T-helper 1 cell treated with Interleukin-12 subunit alpha and Interleukin-12 subunit beta and Interleukin-4 antibody, amounts not matched to agents 30 μg/mL and 1 μg/mL, for 36 hours (primary cell): Measurements from ENCODE around the gene MAPK8IP1.

Experiments used
- H3K27ac Mint-ChIP-seq: one replicate; pipeline ENCODE4 v1.8.0; 2021; ENCODE audit warnings: mild to moderate bottlenecking, mixed read lengths
- H3K27me3 Mint-ChIP-seq: one replicate; pipeline ENCODE4 v1.8.0; 2021; ENCODE audit warnings: low read depth, mixed read lengths
- H3K36me3 Mint-ChIP-seq: one replicate; pipeline ENCODE4 v1.8.0; 2021; ENCODE audit warnings: low read depth, mixed read lengths
- H3K4me1 Mint-ChIP-seq: one replicate; pipeline ENCODE4 v1.8.0; 2021; ENCODE audit warnings: low read depth, mixed read lengths
- H3K4me3 Mint-ChIP-seq: one replicate; pipeline ENCODE4 v1.8.0; 2021; ENCODE audit warnings: mild to moderate bottlenecking, moderate library complexity, mixed read lengths
- H3K9me3 Mint-ChIP-seq: one replicate; pipeline ENCODE4 v1.8.0; 2021; ENCODE audit warnings: mixed read lengths

The MAPK8IP1 gene

DNA sequence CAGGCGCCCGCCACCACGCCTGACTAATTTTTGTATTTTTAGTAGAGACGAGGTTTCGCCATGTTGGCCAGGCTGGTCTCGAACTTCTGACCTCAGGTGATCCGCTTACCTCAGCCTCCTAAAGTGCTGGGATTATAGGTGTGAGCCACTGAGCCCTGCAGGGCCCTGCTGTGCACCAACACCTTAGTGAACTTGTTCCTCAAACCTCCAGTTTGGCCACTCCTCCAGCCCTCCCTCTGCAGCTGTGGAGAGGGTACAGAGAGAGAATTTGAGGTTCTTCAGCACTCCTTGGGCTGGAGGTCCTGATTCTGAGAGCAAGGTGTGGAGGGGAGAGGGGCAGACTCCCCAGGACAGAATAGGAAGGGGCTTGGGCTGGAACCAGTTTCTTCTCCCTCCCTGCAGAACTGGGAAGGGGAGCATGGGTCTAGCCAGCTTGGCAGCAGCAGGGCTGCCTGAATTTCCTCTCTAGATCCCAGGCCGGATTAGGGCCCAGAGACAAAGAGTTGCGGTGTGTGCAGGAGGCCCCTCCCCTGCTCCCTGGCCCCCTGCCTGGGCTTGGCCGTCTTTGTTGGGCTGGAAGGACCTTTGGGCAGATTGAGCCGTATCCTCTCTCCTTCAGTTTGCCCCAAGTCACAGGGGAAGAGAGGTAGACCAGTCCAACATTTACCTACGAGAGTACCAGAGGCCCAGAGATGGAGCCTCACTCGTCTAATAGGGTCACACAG is 34.5 kb downstream of the MAPK8IP1 start:
- Mint-ChIP-seq H3K36me3 (peaks cover 7% of the 10 kb centered on the region), H3K27ac (no peak overlapping the region), H3K4me3 (peak overlapping the region; percentile 86), H3K9me3 (no peaks in the 10 kb centered on the region), H3K4me1 (peaks cover 17% of the 10 kb centered on the region), H3K27me3 (peaks cover 29% of the 10 kb centered on the region)

DNA sequence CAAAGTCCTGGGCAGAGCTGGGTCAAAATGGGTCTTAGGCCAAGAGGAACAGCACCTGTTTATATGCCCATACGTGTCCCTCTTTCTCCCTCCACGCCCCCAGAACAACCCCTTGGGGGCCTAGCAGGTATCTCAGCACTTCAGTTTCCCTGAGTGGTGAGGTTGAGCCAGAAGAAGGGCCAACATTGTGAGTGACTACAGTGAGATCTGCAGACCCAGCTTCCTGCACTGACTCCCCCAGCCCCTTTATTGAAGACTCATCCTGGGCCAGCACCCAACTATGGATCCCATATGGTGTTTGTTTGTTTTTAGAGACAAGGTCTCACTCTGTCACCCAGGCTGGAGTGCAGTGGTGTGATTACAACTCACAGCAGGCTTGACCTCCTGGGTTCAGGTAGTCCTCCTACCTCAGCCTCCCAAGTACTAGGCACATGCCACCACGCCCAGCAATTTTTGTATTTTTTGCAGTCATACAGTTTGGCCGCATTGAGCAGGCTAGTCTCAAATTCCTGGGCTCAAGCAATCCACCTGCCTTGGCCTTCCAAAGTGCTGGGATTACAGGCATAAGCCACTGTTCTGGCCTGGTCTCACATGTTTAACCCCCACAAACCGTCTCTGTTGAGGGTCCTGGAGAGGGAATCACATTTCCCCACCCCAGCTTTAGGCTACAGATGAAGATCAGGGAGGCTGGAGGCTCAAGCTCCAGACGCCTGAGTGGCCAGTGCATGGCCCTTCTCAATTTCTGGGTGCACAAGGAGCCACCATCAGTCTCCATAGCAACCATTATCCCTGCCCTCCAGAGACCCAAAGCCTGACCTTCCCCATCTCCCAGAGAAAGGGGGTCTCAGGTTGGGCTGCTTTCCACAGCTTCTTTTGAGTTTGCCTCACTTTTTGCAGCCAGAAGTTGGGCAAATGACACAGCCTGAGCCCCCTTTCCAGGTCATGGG is 35.4 kb downstream of the MAPK8IP1 start:
- Mint-ChIP-seq H3K9me3 (no peaks in the 10 kb centered on the region), H3K4me1 (peaks cover 17% of the 10 kb centered on the region), H3K4me3 (peak overlapping the region; percentile 58), H3K27ac (no peak overlapping the region), H3K27me3 (peaks cover 31% of the 10 kb centered on the region), H3K36me3 (peaks cover 7% of the 10 kb centered on the region)

DNA sequence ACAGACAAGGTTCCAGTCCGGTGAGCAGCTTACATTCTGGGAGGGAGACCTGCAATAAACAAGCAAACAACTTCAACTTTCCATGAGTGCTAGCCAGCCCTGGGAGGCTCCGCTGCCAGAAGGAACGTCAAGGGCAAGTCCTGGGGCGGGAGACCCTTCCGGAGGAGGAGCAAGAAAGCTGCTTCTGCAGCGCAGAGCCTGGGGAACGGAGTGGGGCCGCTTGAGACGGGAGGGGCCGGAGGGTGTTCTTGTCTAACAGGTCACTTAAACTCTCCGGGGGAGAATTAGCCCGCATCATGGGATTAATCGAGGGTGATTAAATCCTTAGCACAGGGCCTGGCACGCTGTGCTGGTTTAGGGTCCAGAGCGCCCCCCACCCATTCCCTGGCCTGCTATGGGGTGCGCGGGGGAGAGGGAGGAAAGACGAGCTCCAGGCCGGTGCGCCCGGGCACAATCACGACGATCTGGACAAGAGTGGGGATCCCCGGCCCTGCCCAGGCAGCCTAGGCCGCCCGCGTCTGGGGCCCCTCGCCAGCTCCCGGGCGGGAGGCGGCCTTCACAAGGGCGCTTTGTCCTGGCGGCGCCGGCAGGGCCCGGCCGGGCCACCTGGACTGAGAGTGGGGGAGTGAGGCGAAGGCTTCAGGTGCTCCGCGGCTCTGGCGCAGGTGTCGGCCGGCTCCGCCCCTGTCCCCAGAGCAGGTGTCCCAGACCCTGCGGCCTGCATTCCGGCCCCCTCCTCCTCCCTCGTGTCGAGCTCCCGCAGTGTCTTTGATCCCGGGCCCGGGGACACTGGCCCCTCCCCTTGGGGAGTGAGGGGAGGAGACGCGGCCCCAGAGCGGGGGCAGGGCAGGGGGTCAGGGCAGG is 36.3 kb downstream of the MAPK8IP1 start:
- H3K9me3 Mint-ChIP-seq, result no peaks in the 10 kb centered on the region
- H3K4me3 Mint-ChIP-seq, result peak overlapping the region; percentile 58
- H3K27ac Mint-ChIP-seq, result no peak overlapping the region
- H3K27me3 Mint-ChIP-seq, result peaks cover 31% of the 10 kb centered on the region
- peaks cover 3% of the 10 kb centered on the region for H3K36me3 Mint-ChIP-seq
- H3K4me1 Mint-ChIP-seq, result peaks cover 9% of the 10 kb centered on the region

DNA sequence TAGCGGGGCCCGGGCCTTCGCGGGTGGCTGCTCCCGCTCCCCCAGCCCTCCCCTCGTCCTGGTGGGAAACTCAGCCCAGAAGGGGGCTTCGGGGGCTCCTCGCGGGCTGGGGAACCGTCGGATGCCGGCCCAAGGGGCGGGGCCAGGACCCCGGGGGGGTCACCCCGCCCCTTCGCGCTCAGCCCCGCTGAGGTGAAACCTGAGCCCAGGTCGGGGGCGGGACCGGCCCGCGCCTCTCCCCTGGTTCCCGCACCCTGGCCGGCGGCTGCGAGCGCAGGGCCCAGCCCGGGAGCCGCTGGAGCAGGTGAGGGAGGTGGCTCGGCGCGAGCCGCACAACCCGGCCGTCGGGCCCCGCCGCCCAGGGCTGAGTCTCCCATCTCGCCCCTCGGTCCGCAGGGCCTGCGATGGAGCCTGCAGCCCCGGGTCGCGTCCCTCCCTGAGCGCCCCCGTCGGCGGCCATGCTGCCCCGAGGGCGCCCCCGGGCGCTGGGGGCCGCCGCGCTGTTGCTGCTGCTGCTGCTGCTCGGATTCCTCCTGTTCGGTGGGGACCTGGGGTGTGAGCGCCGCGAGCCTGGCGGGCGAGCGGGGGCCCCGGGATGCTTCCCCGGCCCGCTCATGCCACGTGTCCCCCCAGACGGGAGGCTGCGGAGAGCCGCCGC is 37.1 kb downstream of the MAPK8IP1 start, which contains the start of gene LARGE2:
LARGE2 (plus strand) TSS at position 232 of the 658 bp plus-strand sequence; CDS start at position 459, 227 bp downstream.
- Mint-ChIP-seq H3K27me3 (peaks cover 31% of the 10 kb centered on the region), H3K4me3 (peak within 1 kb of the TSS; percentile 58), H3K4me1 (peaks cover 7% of the 10 kb centered on the region)

DNA sequence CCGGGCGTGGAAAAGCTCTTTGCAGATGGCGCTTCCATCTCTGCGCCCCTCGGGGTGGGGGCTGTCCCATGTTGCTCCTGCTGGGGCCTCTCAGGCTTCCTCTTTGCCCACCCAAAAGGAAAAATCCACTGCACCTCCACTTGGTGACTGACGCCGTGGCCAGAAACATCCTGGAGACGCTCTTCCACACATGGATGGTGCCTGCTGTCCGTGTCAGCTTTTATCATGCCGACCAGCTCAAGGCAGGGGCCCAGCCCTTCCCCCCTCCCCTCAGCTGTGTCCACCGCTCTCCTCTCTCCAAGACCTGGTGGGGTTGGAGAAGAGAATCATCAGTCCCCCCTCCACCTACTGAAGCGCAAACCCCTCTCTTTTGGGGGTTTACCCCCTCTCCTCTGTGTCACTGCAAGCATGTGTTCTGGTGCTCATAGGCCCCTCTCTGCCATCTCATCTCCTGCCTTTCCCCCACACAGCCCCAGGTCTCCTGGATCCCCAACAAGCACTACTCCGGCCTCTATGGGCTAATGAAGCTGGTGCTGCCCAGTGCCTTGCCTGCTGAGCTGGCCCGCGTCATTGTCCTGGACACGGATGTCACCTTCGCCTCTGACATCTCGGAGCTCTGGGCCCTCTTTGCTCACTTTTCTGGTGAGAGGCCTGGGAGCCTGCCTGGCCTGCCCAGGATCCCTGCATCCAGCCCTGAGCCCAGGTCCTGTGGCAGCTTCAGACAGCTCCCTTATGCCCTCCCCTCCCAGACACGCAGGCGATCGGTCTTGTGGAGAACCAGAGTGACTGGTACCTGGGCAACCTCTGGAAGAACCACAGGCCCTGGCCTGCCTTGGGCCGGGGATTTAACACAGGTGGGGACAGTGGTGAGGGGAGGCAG is 38.8 kb downstream of the MAPK8IP1 start:
- Mint-ChIP-seq H3K4me3 (peak overlapping the region; percentile 42), H3K9me3 (no peaks in the 10 kb centered on the region), H3K27me3 (peaks cover 31% of the 10 kb centered on the region), H3K27ac (peak overlapping the region; percentile 11), H3K36me3 (peaks cover 3% of the 10 kb centered on the region), H3K4me1 (peaks cover 6% of the 10 kb centered on the region)

More for the DNA sequence above, 37.1 kb downstream of the MAPK8IP1 start, which contains the start of gene LARGE2:
- Mint-ChIP-seq H3K27ac (no peak within 1 kb of the TSS), H3K36me3 (peaks cover 3% of the 10 kb centered on the region), H3K9me3 (no peaks in the 10 kb centered on the region)

DNA sequence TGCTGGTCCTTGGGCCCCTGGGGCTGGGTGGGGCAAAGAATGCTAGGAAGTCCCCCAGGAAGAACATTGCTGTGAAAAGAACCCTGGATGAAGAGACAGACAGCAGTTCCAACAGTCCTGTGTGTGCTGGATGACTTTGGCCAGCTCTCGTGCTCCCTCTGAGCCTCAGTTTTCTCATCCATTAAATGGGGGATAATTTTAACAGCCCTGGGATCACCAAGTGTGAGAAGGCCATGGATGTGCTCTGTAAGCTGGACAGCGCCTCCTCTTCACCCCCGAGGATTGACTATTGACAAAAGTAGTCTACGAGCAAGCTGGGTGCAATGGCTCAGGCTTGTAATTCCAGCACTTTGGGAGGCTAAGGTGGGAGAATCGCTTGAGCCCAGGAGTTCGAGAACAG is 39.5 kb downstream of the MAPK8IP1 start:
- no peak overlapping the region for H3K4me3 Mint-ChIP-seq
- H3K27me3 Mint-ChIP-seq, result peaks cover 31% of the 10 kb centered on the region
- H3K4me1 Mint-ChIP-seq, result peaks cover 9% of the 10 kb centered on the region
- H3K27ac Mint-ChIP-seq, result no peak overlapping the region
- peaks cover 3% of the 10 kb centered on the region for H3K36me3 Mint-ChIP-seq
- no peaks in the 10 kb centered on the region for H3K9me3 Mint-ChIP-seq

DNA sequence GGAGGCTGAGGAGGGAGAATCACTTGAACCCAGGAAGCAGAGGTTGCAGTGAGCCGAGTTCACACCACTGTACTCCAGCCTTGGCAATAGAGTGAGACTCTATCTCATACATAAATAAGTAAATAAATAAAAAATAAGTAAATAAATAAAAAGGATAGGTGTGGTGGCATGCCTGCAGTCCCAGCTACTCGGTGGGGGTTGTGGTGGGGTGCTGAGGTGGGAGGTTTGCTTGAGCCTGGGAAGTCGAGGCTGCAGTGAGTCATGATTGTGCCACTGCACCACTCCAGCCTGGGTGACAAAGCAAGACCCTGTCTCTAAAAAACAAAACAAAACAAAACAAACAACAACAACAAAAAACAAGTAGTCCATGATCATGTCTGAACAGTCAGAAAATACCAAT is 40.1 kb downstream of the MAPK8IP1 start:
- H3K4me1 Mint-ChIP-seq, result peaks cover 16% of the 10 kb centered on the region
- no peak overlapping the region for H3K4me3 Mint-ChIP-seq
- peaks cover 31% of the 10 kb centered on the region for H3K27me3 Mint-ChIP-seq
- no peak overlapping the region for H3K27ac Mint-ChIP-seq
- peaks cover 6% of the 10 kb centered on the region for H3K36me3 Mint-ChIP-seq
- H3K9me3 Mint-ChIP-seq, result no peaks in the 10 kb centered on the region

DNA sequence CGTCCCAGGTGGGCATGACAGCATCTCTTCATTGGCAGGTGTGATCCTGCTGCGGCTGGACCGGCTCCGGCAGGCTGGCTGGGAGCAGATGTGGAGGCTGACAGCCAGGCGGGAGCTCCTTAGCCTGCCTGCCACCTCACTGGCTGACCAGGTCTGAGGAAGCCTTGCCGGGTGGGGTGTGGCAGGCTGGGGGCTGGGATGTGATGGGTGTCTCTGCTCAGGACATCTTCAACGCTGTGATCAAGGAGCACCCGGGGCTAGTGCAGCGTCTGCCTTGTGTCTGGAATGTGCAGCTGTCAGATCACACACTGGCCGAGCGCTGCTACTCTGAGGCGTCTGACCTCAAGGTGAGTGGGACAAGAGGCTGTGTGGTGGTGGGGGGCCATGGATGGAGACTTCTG is 40.5 kb downstream of the MAPK8IP1 start:
- Mint-ChIP-seq H3K36me3 (peaks cover 6% of the 10 kb centered on the region), H3K4me1 (peaks cover 17% of the 10 kb centered on the region), H3K27ac (no peak overlapping the region), H3K4me3 (no peak overlapping the region), H3K9me3 (no peaks in the 10 kb centered on the region), H3K27me3 (peaks cover 27% of the 10 kb centered on the region)

DNA sequence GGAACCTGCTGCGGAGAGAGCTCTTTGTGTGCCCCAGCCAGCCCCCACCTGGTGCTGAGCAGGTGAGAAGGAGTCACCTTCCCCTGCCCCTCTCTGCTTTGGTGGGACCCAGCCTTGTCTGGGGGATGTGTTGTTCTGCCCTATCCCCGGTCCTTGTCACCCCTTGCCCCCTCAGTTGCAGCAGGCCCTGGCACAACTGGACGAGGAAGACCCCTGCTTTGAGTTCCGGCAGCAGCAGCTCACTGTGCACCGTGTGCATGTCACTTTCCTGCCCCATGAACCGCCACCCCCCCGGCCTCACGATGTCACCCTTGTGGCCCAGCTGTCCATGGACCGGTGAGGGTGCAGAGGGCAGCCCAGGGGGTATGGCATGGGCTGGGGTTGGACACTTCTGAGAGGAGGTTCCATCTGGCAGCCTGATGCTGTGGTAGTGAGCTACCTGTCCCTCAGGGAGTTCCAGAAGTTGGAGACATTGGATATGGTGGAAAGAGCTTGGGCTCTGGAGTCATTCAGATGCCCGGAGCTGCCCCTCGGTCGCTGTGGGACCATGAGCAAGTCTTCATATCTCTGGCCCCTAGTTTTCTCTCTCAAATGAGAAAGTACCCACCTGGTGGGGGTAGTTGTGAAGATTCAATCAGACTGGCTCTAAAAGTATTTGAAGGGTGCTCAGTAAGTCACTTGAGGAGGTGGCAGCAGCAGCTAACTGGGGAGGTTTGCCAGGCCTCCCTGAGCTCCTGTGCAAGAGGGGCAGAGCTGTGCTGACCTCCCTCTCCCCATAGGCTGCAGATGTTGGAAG is 41.3 kb downstream of the MAPK8IP1 start:
- Mint-ChIP-seq H3K27me3 (peaks cover 20% of the 10 kb centered on the region), H3K27ac (no peak overlapping the region), H3K36me3 (peaks cover 7% of the 10 kb centered on the region), H3K4me3 (no peak overlapping the region), H3K4me1 (peaks cover 18% of the 10 kb centered on the region), H3K9me3 (no peaks in the 10 kb centered on the region)

DNA sequence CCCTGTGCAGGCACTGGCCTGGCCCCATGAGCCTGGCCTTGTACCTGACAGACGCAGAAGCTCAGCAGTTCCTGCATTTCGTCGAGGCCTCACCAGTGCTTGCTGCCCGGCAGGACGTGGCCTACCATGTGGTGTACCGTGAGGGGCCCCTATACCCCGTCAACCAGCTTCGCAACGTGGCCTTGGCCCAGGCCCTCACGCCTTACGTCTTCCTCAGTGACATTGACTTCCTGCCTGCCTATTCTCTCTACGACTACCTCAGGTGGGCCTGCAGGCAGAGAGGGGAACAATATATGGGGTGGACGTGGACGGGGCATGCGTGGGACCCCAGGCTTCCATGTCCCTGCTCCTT is 41.9 kb downstream of the MAPK8IP1 start:
- no peak overlapping the region for H3K27ac Mint-ChIP-seq
- peaks cover 18% of the 10 kb centered on the region for H3K4me1 Mint-ChIP-seq
- H3K4me3 Mint-ChIP-seq, result no peak overlapping the region
- peaks cover 9% of the 10 kb centered on the region for H3K36me3 Mint-ChIP-seq
- H3K27me3 Mint-ChIP-seq, result peaks cover 20% of the 10 kb centered on the region
- no peaks in the 10 kb centered on the region for H3K9me3 Mint-ChIP-seq

DNA sequence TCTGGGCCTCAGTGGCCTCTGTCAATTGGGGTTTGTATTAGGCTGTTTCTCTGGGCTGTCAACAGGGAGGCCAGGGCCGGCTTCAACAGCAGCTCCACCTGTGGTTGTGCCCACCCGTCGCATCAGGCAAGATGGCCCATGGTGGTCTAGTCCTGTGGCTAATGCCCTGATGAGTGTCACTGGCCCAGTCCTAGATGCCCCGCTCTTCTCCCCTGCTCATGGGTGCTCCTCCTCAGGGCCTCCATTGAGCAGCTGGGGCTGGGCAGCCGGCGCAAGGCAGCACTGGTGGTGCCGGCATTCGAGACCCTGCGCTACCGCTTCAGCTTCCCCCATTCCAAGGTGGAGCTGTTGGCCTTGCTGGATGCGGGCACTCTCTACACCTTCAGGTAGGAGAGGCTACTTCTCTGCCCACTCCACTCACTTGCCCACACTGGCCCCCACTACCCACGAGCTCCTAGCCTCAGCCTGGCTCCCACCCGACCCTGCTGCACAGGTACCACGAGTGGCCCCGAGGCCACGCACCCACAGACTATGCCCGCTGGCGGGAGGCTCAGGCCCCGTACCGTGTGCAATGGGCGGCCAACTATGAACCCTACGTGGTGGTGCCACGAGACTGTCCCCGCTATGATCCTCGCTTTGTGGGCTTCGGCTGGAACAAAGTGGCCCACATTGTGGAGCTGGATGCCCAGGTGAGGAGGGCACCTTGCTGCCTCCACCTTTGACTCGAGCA is 42.4 kb downstream of the MAPK8IP1 start:
- peaks cover 20% of the 10 kb centered on the region for H3K27me3 Mint-ChIP-seq
- no peak overlapping the region for H3K27ac Mint-ChIP-seq
- H3K4me1 Mint-ChIP-seq, result peaks cover 18% of the 10 kb centered on the region

More for the DNA sequence above, 42.4 kb downstream of the MAPK8IP1 start:
- H3K36me3 Mint-ChIP-seq, result peaks cover 11% of the 10 kb centered on the region
- no peaks in the 10 kb centered on the region for H3K9me3 Mint-ChIP-seq
- H3K4me3 Mint-ChIP-seq, result no peak overlapping the region
